Lung microvascular endothelial cell (primary cell): ENCODE results near the gene ARHGAP32. TPM values are rescaled to one million over a fixed set of nuclear protein-coding genes. Genes with fewer than 3 reads are reported as not detected.
"Not testable (repeated sequence)": the region's sequence is repeated elsewhere in the genome, so short reads cannot be mapped to it uniquely, and the experiment has no call there.

Experiments used
- DNase-seq, 2 donors: peaks; one replicate each; pipeline versions ENCODE4 v3.0.0 to v3.0.0-alpha.2; 2010; ENCODE audit warnings: low read depth in 2 of 2
- total RNA-seq: library from RNA; depleted of rRNA; stranded (reverse); fragments of >200 nt; gene quantifications from 2 replicates; pipeline ENCODE4 v1.2.1, GENCODE V29; 2014

Gene ARHGAP32
- total RNA-seq, 1 donor from 2014 or later: 6.7 TPM

GRCh38 chr11:128934926-128935325 is 257.2 kb downstream of the ARHGAP32 start:
- DNase-seq: no peak

- DNase-seq: no peak
Measured at GRCh38 chr11:128934351-128934750, 257.8 kb downstream of the ARHGAP32 start.

- no peak for DNase-seq
Measured at GRCh38 chr11:128933481-128934178, 258.5 kb downstream of the ARHGAP32 start.

GRCh38 chr11:128931668-128932067 is 260.5 kb downstream of the ARHGAP32 start:
- DNase-seq: no peak

GRCh38 chr11:128931066-128931465 is 261.1 kb downstream of the ARHGAP32 start:
- DNase-seq: no peak

DNA sequence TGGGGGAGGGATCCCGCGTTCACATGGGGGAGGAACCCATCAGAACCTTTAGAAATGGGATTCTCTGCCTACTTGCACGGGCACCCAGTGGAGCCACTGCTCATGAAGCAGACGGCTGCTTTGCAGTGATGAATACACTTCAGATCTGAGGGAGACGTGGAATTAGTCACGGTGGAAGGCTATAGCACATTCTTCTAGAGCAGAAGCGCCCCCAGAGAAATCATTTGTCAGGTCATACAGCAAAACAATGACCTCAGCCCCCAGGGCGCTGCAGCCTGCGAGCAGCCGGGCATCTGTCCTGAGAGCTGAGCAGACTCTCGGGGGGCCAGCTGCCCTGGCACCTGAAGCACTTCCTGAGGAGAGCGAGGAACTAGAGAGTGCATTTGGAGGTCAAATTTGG is 262.1 kb downstream of the ARHGAP32 start:
- no peak for DNase-seq

DNA sequence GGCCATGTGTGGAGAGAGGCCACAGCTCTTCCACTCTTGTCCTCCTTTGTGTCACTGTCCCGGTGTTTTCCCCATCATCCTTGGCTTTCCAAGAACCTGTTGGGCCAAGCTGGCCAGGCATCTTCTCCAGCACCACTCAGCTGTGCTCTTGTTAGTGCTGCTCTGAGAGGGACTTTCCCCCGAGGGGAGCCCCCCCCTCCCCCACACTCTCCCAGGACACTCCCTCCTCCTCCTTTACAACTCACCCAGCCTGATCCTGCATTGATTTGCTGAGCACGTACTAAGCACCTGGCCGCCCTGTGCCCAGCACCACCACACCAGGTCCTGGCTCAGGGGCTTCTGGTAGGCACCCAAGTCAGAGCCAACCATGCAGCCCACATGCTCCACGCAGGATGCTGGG is 262.7 kb downstream of the ARHGAP32 start:
- DNase-seq: no peak

- DNase-seq: no peak
Measured at GRCh38 chr11:128928400-128928799, 263.7 kb downstream of the ARHGAP32 start.

- no peak for DNase-seq
Measured at GRCh38 chr11:128927683-128928336, 264.3 kb downstream of the ARHGAP32 start.

DNA sequence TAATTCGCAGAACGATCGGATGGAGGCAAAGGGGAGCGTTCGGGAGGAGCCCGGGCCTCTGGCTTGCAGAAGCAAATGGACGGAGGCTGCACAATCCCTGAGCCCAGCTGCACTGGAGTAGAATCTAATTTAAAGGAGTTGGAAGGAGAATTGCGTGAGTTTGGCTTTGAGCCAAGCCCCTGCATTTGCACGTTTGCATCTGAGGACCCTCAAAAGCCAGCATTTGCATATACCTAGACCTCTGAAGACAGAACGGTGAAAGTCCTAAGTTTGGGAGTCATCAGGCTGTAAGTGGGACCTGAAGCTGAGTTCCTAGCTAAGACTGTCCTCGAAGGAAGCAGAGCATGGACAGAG is 265.0 kb downstream of the ARHGAP32 start:
- DNase-seq: no peak

- DNase-seq: no peak
Measured at GRCh38 chr11:128926437-128927107, 265.6 kb downstream of the ARHGAP32 start.

DNA sequence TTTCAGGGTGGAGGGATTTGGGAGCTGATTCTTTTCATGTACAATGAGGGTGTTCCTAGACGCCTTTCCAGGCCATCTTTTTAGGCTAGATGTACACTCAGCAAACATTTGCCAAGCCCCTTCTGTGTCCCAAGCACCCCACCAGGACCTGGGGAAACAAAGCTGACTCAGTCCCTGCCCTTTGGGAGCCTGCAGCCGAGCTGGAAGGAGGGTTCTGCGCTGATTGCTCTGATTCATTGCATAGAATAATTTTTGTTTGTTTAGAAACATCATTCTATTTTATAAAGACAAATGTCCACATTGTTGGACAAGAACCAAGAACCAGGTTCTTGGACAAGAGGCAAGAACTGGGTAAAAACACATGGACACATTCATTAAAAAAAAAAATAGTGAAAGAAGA is 266.1 kb downstream of the ARHGAP32 start:
- no peak for DNase-seq

DNA sequence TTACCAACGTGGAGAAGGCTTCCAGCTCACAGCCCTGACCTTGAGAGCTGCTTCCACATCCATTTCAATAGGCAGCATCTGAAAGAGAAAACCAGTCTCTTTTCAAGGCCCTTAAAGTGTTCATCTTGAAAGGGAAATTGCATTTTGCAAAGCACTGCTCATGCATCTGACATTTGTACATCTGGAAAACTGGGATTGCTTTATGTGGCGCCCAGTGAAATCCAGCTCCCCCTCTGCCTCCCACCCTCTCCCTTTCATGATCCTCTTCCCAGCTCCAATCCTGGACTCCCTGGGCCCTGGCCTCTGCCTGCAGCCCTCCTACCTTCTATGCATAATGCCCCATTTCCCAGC is 266.9 kb downstream of the ARHGAP32 start:
- DNase-seq: no peak

DNA sequence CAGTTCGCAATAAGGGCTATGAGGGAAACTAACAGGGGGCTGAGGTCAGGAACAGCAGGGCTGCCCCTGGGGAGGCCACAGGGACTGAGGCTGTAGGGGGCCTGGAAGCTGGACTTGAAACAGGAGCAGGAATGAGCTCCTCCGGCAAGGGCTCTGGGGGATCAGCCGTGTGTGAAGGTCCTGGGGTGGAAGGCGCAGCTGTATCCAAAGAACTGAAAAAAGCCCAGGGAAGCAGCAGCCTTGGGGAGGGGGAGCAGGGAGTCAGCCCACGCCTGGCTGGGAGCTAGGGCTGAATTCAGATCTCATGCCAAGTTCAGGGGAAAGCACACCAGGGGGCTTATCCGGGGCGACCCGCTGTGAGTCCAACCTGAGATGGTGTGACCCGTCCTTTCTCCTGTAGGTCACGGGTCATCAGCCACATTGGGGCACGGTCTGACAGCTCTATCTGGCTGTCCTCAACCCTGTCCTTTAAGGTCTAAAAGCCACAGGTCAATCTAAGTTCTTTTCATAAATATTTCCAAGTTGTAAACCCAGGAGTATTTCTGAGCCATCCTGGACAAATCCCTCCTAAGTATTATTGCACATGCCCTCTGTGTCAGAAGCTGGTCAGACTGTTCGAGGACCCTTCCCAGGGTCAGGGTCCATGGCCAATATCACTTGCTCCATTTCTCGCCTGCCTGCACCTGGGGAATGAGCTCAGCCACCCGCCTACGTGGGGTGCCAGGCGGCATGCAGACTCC is 267.4 kb downstream of the ARHGAP32 start:
- no peak for DNase-seq

DNA sequence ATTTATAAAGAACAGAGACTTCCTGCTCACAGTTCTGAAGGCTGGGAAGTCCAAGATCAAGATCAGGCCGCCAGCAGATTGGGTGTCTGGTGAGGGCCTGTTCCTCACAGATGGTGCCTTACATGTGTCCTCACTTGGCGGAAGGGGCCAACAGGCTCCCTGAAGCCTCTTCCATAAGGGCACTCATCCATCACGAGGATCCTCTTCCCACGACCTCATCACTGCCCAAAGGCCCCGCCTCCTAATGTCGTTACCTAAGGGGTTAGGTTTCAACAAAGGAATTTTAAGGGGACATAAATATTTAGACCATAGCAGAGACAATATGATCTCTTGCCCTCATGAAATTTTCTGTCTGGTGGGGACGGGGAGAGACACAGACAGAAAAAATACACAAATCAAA is 268.0 kb downstream of the ARHGAP32 start:
- no peak for DNase-seq

DNA sequence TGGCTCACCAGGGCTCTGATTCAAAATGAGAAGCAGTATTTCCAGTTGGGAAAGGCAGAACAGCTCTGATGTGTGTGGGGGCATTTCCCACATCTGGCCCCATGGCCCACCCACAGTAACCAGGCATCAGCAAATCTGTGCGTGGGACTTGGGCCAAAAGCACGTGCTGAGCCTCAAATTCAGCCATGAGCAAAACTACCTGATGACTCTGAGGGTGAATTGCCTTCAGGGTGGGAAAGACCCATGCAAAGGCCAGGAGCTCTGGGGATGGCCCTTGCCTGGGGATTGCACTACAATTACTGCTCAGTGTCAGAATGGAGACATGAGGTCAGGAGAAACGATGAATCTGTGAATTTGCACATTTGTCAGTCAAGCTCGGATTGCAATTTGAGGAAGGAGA is 270.3 kb downstream of the ARHGAP32 start:
- no peak for DNase-seq

DNA sequence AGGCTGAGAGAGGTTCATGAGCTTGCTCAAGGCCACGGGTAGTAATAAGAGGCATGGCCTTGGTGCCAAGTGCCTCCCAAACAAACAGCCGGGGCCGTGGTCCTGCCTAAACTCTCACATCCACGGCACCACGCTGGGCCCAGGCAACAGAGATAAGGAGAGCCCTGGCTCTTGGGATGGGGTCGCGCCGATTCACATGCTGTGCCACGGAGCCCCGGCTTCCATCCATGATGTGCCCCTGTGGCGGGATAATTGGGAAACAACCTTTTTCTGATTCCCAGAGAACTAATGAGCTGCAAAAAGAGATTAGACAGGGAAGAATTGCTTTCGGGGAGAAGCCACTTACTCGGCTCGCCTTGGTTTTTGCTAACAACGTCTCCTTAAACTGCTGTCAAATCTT is 271.5 kb downstream of the ARHGAP32 start:
- DNase-seq: no peak

- DNase-seq: not testable (repeated sequence)
Measured at GRCh38 chr11:128919635-128920034, 272.5 kb downstream of the ARHGAP32 start.

DNA sequence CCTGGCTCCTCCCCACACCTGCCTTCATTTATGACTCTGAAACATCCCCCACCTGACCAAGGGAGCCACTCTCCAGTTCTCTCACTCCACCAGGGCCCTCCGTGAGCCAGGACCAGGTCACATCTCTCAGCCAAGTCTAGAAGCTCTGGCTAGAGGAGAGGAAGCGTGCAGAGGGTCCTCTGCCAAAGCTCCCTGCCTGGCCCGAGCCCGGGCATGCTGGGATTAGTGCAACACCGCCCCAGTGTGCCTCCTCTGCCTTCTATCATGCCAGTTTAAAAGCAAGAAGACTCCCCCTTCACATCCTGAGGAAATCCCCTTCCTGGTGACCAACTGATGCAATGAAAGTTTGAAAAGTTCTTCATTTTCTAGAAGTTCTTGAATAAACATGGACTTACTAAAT is 272.9 kb downstream of the ARHGAP32 start:
- DNase-seq: no peak

DNA sequence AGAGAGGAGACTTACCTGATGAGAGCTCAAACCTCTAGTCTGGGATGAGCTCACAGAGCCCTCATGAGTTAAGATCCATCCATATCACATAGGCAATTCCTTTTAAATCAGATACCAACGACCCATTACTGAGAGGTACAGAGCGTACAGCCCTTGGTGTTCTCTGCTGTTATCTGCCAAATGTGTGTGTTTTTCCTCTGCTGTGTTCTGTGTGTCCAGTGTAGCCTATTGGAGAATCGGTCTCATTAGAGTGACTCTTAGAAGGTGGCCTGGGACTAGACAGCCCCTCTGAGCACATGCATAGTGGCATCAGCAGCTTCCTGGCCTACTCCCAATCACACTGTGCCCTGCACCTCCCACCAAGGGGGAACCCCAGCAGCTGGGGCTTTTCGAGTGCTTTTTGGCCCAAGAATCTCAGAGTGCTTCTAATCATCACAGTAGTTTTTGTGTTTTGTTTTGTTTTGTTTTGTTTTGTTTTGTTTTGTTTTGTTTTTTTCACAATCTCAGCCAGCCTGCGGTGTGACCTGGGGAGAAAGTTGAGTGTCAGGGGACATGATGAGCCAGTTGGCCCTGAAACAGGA is 274.9 kb downstream of the ARHGAP32 start:
- no peak for DNase-seq

DNA sequence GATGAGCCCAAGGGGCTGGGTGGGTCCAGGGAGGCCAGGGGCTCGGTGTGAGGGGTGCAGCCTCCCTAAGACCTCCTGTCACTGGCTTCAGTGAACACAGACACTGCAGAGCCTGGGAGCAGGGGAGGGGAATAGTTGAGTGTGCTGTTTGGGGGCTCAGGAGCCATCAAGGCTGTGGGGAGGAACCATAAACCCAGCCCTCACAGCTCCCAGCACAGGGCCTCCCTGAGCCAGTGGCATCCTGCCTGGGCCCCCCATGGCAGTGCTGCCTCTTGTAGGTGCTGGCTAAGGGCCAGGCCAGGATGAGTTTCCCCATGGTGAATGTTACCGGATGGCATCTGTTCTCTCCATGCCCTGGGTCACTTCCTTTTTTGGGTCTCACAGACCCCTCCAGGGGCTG is 275.4 kb downstream of the ARHGAP32 start:
- no peak for DNase-seq

DNA sequence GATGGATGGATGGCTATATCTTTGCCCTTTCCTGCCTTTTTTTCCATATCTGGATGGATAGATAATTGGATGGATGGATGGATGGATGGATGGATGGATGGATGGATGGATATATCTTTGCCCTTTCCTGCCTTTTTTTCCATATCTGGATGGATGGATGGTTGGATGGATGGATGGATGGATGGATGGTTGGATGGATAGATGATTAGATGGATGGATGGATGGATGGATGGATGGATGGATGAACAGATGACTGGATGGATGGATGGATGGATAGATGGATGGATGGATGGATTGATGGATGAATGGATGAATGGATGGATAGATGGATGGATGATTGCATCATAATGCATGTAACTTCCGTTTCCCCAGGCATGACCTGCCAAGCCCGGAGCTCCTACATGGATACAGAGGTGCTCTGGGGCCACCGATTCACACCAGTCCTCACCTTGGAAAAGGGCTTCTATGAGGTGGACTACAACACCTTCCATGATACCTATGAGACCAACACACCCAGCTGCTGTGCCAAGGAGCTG is 276.0 kb downstream of the ARHGAP32 start:
- DNase-seq: no peak
